Kasumi-1 (cell line): Measurements from ENCODE around the gene CABLES2.

Experiments used
- DNase-seq, 2 experiments: peaks; one replicate each; lab custom pipeline; 2025; lab: John Stamatoyannopoulos, UW

CABLES2 gene, protein sequence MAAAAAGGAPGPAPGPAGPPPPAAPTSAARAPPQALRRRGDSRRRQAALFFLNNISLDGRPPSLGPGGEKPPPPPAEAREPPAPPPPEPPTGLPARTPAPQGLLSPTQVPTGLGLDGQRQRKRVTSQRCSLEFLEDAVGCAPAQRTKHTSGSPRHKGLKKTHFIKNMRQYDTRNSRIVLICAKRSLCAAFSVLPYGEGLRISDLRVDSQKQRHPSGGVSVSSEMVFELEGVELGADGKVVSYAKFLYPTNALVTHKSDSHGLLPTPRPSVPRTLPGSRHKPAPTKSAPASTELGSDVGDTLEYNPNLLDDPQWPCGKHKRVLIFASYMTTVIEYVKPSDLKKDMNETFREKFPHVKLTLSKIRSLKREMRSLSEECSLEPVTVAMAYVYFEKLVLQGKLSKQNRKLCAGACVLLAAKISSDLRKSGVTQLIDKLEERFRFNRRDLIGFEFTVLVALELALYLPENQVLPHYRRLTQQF

DNA sequence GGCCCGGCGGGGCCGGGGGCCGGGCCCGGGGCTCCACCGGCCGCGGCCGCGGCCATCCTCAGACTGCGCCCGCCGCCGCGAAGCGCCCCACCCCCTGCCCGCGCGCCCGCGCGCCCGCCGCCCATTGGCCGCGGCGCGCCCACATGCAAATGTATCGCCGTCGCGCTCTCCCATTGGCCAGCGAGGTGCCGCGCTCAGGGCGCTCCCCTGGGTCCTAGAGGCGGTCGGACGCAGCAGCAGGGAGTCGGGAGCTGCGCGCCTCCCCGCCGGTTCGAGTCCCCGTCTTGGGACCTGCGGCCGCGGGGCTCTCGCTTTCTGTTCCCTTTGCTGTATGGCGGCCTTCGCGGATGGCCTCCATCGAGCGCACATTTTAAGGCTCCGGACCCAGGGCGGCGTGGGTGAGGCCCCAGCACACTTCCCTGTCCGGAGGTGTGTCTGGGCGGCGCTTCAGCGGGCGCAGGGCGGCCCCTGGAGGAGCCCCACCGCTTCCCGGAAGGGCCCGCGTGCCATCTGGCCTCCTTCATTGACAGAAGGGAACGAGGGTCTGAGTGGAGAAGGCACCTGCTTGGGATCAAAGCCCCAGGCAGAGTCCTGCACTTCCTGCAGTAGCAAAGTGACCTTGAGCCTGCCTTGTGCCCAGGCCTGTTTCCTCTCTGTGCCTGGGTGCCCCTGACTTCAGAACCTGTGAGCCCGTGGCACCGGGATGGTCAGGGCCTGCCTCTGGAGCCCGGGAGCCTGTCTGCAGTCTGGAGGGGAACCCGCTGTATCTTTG lies at the start of gene CABLES2:
CABLES2 (minus strand) TSS at position 65 of the 772 bp plus-strand sequence; CDS start at position 56, 9 bp downstream.
- peak; percentile 84 to 89 for DNase-seq

DNA sequence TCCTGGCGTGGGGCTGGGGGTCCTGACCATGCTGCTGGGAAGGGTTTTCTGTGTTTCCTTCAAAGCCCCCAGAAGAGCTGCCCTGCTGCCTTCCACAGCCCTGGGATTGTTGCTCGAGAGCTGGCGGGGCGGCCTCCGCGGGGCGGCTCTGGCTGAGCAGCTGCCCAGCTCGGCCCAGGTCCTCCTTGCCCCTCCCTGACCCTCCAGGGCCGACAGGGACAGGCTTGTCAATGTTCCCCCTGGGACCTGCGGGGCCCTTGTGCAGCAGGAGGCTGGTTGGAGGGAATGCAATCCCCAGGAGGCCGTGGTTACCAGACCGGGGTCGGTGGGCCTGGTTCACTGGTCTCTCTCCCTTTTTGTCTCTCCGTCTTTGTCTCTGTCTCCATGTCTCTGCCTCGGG lies 48.8 kb upstream of the CABLES2 start:
- no peak for DNase-seq

GRCh38 chr20:62454904-62455636 lies 48.0 kb upstream of the CABLES2 start:
- no peak for DNase-seq

GRCh38 chr20:62453186-62453808 lies 46.2 kb upstream of the CABLES2 start:
- no peak for DNase-seq

GRCh38 chr20:62452475-62453095 lies 45.5 kb upstream of the CABLES2 start:
- no peak for DNase-seq

GRCh38 chr20:62451970-62452369 lies 44.9 kb upstream of the CABLES2 start:
- no peak for DNase-seq

GRCh38 chr20:62451156-62451767 lies 44.2 kb upstream of the CABLES2 start:
- no peak for DNase-seq

GRCh38 chr20:62449951-62450691 lies 43.0 kb upstream of the CABLES2 start:
- DNase-seq, result no peak

DNA sequence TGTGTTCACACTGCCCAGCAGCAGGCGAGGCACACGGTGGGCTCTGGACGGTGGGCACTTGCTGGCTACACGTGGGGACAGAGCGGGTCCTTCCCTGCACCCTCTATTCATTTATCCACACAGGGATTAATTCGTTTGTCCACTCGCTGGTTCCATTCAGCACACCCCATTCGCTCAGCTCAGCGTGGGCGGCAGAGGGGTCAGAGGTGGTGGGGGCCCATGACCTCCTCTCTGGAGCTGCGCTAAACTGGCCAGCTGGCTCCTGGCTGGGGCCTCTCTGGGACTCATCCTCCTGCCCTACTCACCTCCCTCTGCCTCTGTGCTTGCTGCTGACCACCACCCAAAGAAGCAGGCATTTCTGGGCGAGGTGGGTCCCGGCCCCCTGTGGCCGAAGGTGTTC lies 41.7 kb upstream of the CABLES2 start:
- no peak for DNase-seq

GRCh38 chr20:62448038-62448437 lies 41.0 kb upstream of the CABLES2 start:
- no peak for DNase-seq

DNA sequence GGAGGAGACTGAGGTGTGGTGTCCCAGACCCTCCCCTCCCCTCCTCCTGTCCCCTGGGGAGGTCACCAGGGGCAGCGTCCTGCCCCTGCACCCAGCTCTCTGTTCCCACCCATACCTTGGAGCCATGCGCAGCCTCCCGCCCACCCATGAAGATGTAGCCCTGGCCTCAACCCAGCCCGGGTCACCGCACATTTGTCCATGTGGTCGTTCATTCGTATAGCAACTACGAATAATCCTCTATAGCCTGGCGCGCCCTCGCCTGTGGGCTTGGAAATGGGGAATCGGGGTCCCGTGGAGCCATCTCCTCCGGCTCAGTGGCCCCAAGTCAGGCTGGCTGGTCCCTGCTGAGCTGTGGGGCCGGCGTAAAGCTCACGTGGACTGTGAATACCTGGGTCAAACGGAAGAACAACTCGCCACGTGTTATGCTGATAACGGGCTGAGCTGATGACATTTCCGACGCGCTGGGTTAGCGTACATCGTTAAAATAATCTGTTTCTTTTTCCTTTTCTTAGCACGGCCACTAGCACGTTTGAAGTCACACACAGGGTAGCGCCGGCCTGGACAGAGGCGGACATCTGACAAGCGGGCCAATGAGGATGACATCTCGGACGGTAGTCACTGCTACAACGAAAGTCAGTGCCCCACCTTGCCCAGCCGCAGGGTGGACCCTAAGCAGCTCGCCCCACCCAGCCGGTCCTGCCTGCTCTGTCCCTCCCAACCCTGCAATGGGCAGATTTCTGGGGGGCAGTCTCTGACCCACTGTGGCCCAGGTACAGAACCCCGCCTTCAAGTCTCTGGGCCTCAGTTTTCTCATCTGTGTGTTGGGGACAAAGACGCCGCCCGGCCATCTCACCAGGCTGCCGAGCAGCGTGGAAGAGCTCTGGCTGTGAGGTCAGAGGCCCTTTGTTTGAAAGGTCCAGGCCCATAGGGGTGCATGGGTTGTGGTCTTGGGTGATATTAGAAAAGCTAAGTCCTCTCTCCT lies 40.1 kb upstream of the CABLES2 start:
- no peak for DNase-seq

GRCh38 chr20:62446481-62446880 lies 39.4 kb upstream of the CABLES2 start:
- DNase-seq, result no peak

- no peak for DNase-seq
Observed at GRCh38 chr20:62445553-62446340, 38.7 kb upstream of the CABLES2 start.

DNA sequence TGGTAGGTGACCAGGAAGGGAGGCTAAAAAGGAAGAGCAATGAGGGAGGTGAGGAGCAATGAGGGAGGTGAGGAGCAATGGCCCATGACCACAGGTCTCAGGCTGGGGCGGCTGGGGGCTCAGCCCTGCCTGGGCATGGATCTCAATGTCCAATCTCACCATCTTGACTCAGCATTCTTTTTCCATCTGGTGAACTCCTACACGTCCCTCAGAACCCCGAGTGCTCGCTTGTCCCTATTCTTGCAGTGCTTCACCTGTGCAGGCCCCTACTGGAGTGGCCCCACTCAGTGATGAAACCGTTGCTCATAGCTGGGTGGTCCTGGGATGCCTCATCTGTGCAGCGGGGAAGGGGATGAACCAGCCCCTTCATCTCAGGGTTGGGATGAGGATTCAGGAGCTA lies 37.2 kb upstream of the CABLES2 start:
- DNase-seq, result no peak

- DNase-seq, result no peak
Observed at GRCh38 chr20:62441987-62442539, 35.0 kb upstream of the CABLES2 start.

GRCh38 chr20:62439218-62439617 lies 32.1 kb upstream of the CABLES2 start:
- no peak for DNase-seq

GRCh38 chr20:62437927-62438326 lies 30.8 kb upstream of the CABLES2 start:
- DNase-seq, result no peak

DNA sequence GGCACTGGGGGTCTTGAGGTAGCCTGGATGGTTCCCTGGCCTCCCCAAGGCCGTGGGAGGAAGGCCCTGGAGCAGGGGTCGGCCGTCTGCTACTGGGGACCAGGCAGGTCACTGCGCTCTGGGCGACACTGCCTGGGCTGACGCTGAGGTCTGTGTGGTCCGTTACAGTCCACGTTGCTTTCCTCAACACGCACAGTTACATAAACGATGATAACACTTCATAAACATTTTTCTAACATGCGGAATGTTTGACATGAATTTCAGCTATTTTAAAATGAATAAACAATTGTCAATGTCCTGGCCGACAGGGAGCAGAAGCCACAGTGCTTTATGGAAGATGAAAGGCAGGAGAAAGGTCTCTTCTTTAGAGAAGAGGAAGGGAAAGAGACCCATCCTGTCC lies 30.4 kb upstream of the CABLES2 start:
- DNase-seq, result no peak
